ENCODE results near the gene SPINT1. TPM values are rescaled to one million over a fixed set of nuclear protein-coding genes. Genes with fewer than 3 reads are reported as not detected.

Gene SPINT1, protein sequence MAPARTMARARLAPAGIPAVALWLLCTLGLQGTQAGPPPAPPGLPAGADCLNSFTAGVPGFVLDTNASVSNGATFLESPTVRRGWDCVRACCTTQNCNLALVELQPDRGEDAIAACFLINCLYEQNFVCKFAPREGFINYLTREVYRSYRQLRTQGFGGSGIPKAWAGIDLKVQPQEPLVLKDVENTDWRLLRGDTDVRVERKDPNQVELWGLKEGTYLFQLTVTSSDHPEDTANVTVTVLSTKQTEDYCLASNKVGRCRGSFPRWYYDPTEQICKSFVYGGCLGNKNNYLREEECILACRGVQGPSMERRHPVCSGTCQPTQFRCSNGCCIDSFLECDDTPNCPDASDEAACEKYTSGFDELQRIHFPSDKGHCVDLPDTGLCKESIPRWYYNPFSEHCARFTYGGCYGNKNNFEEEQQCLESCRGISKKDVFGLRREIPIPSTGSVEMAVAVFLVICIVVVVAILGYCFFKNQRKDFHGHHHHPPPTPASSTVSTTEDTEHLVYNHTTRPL
- total RNA-seq (1 to 10 TPM; 3.8 to 4.0 TPM), polyA plus RNA-seq (1 to 10 TPM; 4.0 to 5.3 TPM)

DNA sequence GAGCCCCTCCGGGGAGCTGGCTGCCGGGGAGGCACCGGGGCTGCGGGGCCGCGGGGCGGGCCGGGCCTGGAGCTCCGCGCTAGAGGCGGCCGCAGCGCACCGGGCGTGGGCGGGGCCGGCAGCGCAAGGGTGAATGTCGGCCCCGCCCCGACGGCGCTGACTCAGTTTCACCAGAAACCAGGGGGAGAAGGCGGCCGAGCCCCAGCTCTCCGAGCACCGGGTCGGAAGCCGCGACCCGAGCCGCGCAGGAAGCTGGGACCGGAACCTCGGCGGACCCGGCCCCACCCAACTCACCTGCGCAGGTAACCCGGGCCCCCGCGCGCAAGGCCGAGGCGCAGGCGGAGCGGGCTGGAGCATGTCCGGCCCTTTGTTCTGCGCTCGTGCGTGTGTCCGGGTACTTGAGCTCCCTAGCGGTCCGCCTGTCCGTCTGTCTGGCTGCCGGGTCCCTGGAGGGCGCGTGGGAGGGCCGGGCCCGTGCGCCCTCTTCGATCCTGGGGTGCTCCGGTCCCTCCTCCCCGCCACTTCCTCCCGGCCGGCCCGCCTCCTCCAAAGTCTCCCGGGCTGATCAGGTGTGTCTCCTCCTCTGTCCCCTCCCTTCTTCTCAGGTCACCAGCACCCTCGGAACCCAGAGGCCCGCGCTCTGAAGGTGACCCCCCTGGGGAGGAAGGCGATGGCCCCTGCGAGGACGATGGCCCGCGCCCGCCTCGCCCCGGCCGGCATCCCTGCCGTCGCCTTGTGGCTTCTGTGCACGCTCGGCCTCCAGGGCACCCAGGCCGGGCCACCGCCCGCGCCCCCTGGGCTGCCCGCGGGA lies at the start of gene SPINT1:
SPINT1 (plus strand) TSS at position 164 of the 811 bp plus-strand sequence; CDS start at position 671, 507 bp downstream.
- peak within 1 kb of the TSS; percentile 13 to 85 (median 62) for H3K27ac Mint-ChIP-seq
- no peaks in the 10 kb centered on the region for H3K9me3 Mint-ChIP-seq
- ChIA-PET POLR2A (ENCODE audit: partially characterized antibody) (interaction anchor here (0.6 to 2.1 kb wide), 5 partner anchors 11 to 387 kb away, joined by 3 to 8 read pairs (median 3); partner anchors contain the start of genes CHP1, DNAJC17, EXD1 and GCHFR), CTCF (ENCODE audit: partially characterized antibody) (interaction anchor here (1.2 to 3.2 kb wide), 4 partner anchors 14 to 51 kb away, joined by 3 to 24 read pairs (median 3); no protein-coding TSS in a partner anchor)
- no peaks in the 10 kb centered on the region for H3K36me3 ChIP-seq (ENCODE audit: insufficient read depth, low read length)
- peaks cover 12 to 39% (median 23%) of the 10 kb centered on the region in 4 donors for H3K4me1 Mint-ChIP-seq
- peaks cover 35% of the 10 kb centered on the region for H3K4me1 ChIP-seq (ENCODE audit: insufficient read depth, low read length)
- peak within 1 kb of the TSS; percentile 42 to 63 for H3K4me3 ChIP-seq (ENCODE audit: low read length in 2 of 2)
- peaks cover 0 to 3% of the 10 kb centered on the region in 2 donors for H3K36me3 Mint-ChIP-seq
- DNase-seq: peak; percentile 22 to 44 (median 28)
- peak within 1 kb of the TSS; percentile 84 to 90 (median 86) for H3K4me3 Mint-ChIP-seq
- no peaks in the 10 kb centered on the region for H3K9me3 ChIP-seq (ENCODE audit: control insufficient read depth in 1 of 2, low read length in 2 of 2)
- intact Hi-C loops (cut with micrococcal nuclease): no loop called here
- H3K27ac ChIP-seq (ENCODE audit: low read depth, low read length): no peak within 1 kb of the TSS
- no peaks in the 10 kb centered on the region for H3K27me3 ChIP-seq (ENCODE audit: insufficient read depth, low read length)
- peaks cover 0 to 2% of the 10 kb centered on the region in 2 donors for H3K27me3 Mint-ChIP-seq

DNA sequence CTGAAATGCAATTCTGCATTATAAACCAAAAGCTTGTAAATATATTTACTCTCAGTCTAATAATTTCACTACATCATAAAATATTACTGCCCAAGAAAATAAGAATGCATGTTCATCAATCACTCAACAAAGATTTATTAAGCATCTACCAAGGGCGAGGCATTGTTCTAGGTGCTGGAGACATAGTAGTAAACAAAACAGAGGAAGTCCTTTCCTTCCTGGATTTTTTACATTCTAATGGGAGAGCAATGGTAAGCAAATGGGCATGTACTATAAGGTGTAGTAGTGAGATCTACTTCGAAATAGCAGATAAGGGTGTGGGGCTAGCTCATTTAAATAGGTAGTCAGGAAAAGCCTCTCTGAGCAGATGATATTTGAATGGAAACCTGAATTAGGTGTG lies 47.8 kb upstream of the SPINT1 start:
- no peaks in the 10 kb centered on the region for H3K4me1 ChIP-seq (ENCODE audit: insufficient read depth, low read length)
- H3K9me3 ChIP-seq (ENCODE audit: control insufficient read depth in 1 of 2, low read length in 2 of 2): no peaks in the 10 kb centered on the region
- H3K27ac Mint-ChIP-seq: peak overlapping the region in 1 of 7 donors; percentile 63
- no peak overlapping the region for H3K27ac ChIP-seq (ENCODE audit: low read depth, low read length)
- no peaks in the 10 kb centered on the region for H3K9me3 Mint-ChIP-seq
- peaks cover 26 to 27% of the 10 kb centered on the region in 2 donors for H3K36me3 Mint-ChIP-seq
- no peak for DNase-seq
- ChIA-PET CTCF (ENCODE audit: partially characterized antibody) (interaction anchor here (0.6 to 2.0 kb wide), 4 partner anchors 10 to 223 kb away, joined by 3 to 5 read pairs (median 4); no protein-coding TSS in a partner anchor), POLR2A (ENCODE audit: partially characterized antibody) (no interaction called here)
- H3K4me3 Mint-ChIP-seq: no peak overlapping the region
- intact Hi-C loops (cut with micrococcal nuclease): no loop called here
- H3K4me1 Mint-ChIP-seq: peaks cover 14 to 33% (median 23%) of the 10 kb centered on the region in 4 donors
- peaks cover 8% of the 10 kb centered on the region for H3K36me3 ChIP-seq (ENCODE audit: insufficient read depth, low read length)
- no peaks in the 10 kb centered on the region for H3K27me3 Mint-ChIP-seq
- H3K27me3 ChIP-seq (ENCODE audit: insufficient read depth, low read length): no peaks in the 10 kb centered on the region
- no peak overlapping the region for H3K4me3 ChIP-seq (ENCODE audit: low read length in 2 of 2)

DNA sequence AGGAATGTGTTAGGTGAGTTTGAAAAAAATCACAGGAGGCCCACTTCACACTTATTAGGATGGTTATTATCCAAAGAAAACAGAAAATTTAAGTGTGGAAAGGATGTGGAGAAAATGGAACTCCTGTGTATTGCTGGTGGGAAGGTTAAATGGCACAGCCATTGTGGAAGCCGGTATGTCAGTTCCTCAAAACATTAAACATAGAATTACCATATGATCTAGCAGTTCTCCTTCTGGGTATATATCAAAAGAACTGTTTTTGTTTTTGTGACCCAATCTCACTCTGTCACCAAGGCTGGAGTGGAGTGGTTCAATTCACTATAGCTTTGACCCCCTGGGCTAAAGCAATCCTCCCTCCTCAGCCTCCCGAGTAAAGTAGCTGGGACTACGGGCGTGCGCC lies 47.3 kb upstream of the SPINT1 start:
- Histone ChIP-seq H3K4me1 (ENCODE audit: insufficient read depth, low read length) (no peaks in the 10 kb centered on the region), H3K27me3 (ENCODE audit: insufficient read depth, low read length) (no peaks in the 10 kb centered on the region), H3K4me3 (ENCODE audit: low read length in 2 of 2) (no peak overlapping the region), H3K27ac (ENCODE audit: low read depth, low read length) (no peak overlapping the region), H3K9me3 (ENCODE audit: control insufficient read depth in 1 of 2, low read length in 2 of 2) (no peaks in the 10 kb centered on the region), H3K36me3 (ENCODE audit: insufficient read depth, low read length) (peaks cover 9% of the 10 kb centered on the region)
- Mint-ChIP-seq H3K27ac (no peak overlapping the region), H3K27me3 (no peaks in the 10 kb centered on the region), H3K9me3 (no peaks in the 10 kb centered on the region), H3K36me3 (peaks cover 28 to 29% of the 10 kb centered on the region in 2 donors), H3K4me3 (no peak overlapping the region), H3K4me1 (peaks cover 15 to 33% (median 25%) of the 10 kb centered on the region in 4 donors)
- ChIA-PET POLR2A (ENCODE audit: partially characterized antibody) (interaction anchor here (0.6 to 0.9 kb wide), 2 partner anchors 9 to 269 kb away, joined by 3 to 4 read pairs; no protein-coding TSS in a partner anchor), CTCF (ENCODE audit: partially characterized antibody) (interaction anchor here (0.6 to 1.4 kb wide), 3 partner anchors 10 to 224 kb away, joined by 3 to 5 read pairs (median 3); no protein-coding TSS in a partner anchor)
- DNase-seq: no peak
- intact Hi-C loops (cut with micrococcal nuclease): no loop called here

DNA sequence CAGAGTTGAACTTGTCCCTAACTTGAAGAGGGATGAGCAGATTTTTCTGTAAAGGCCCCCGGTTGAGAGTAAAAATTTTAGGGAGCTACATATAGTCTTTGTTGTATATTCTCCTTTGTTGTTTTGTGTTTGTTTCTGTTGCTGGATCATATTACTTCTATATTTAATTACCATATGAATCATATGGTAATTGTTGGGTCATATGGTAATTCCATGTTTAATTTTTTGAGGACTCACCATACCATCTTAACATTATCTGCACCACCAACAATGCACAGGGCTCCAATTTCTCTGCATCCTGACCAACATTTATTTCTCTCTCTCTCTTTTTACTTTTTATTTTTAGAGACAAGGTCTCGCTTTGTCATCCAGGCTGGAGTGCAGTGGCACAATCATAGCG lies 44.3 kb upstream of the SPINT1 start:
- Mint-ChIP-seq H3K4me3 (no peak overlapping the region), H3K4me1 (peaks cover 20 to 38% (median 23%) of the 10 kb centered on the region in 4 donors), H3K27me3 (no peaks in the 10 kb centered on the region), H3K36me3 (peaks cover 28 to 31% of the 10 kb centered on the region in 2 donors), H3K9me3 (no peaks in the 10 kb centered on the region), H3K27ac (peak overlapping the region in 1 of 7 donors; percentile 13)
- peaks cover 3% of the 10 kb centered on the region for H3K36me3 ChIP-seq (ENCODE audit: insufficient read depth, low read length)
- ChIA-PET CTCF (ENCODE audit: partially characterized antibody) (no interaction called here), POLR2A (ENCODE audit: partially characterized antibody) (no interaction called here)
- no peak for DNase-seq
- no peak overlapping the region for H3K27ac ChIP-seq (ENCODE audit: low read depth, low read length)
- H3K4me3 ChIP-seq (ENCODE audit: low read length in 2 of 2): no peak overlapping the region
- H3K4me1 ChIP-seq (ENCODE audit: insufficient read depth, low read length): no peaks in the 10 kb centered on the region
- H3K27me3 ChIP-seq (ENCODE audit: insufficient read depth, low read length): no peaks in the 10 kb centered on the region
- intact Hi-C loops (cut with micrococcal nuclease): no loop called here
- H3K9me3 ChIP-seq (ENCODE audit: control insufficient read depth in 1 of 2, low read length in 2 of 2): no peaks in the 10 kb centered on the region

DNA sequence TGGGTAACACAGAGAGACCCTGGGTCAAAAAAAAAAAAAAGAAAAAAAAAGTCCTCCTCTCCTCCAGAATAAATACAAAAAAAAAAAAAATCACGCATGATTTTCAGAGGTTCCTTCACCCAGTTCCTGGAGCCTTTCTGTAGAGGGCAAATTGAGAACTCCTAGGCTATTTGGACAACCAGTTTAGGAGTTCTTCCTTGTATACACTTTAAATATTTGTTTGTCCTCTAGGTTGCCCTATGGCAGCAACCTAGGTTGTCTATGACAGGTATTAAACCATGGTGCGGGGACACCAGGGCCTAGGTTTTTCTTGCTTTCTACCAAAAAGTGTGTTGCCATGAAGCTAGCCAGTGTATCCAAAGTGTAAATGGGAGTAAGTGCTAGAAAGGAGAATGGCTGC lies 40.8 kb upstream of the SPINT1 start:
- Histone ChIP-seq H3K4me3 (ENCODE audit: low read length in 2 of 2) (no peak overlapping the region), H3K4me1 (ENCODE audit: insufficient read depth, low read length) (peaks cover 15% of the 10 kb centered on the region), H3K27ac (ENCODE audit: low read depth, low read length) (no peak overlapping the region), H3K9me3 (ENCODE audit: control insufficient read depth in 1 of 2, low read length in 2 of 2) (no peaks in the 10 kb centered on the region), H3K36me3 (ENCODE audit: insufficient read depth, low read length) (peaks cover 3% of the 10 kb centered on the region), H3K27me3 (ENCODE audit: insufficient read depth, low read length) (no peaks in the 10 kb centered on the region)
- H3K36me3 Mint-ChIP-seq: peaks cover 29 to 32% of the 10 kb centered on the region in 2 donors
- H3K27ac Mint-ChIP-seq: no peak overlapping the region
- H3K4me3 Mint-ChIP-seq: no peak overlapping the region
- ChIA-PET POLR2A (ENCODE audit: partially characterized antibody) (no interaction called here), CTCF (ENCODE audit: partially characterized antibody) (interaction anchor here (0.8 to 1.9 kb wide), 2 partner anchors 10 to 20 kb away, joined by 4 to 6 read pairs; no protein-coding TSS in a partner anchor)
- no peaks in the 10 kb centered on the region for H3K9me3 Mint-ChIP-seq
- peaks cover 23 to 47% (median 27%) of the 10 kb centered on the region in 4 donors for H3K4me1 Mint-ChIP-seq
- no peaks in the 10 kb centered on the region for H3K27me3 Mint-ChIP-seq
- intact Hi-C loops (cut with micrococcal nuclease): no loop called here
- no peak for DNase-seq

DNA sequence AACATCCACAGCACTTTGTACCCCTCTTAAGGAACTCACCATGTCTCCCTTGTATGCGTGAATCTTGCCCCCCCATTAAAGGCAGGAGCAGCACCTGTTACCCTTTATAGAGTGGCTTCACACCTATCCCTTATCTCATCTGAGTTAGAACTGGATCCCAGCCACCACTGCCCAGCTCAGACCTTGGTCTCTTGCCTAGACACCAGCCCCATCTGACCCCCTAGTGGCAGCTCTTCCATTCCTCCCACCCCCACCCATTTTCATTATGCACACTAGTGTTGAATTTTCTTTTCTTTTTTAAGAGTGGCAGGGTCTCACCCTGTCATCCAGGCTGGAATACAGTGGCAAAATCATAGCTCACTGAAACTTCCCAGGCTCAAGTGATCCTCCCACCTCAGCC lies 40.2 kb upstream of the SPINT1 start:
- ChIA-PET CTCF (ENCODE audit: partially characterized antibody) (interaction anchor here (1.9 kb wide), 1 partner anchor 11 kb away, joined by 6 read pairs; no protein-coding TSS in a partner anchor), POLR2A (ENCODE audit: partially characterized antibody) (interaction anchor here (0.6 kb wide), 1 partner anchor 529 kb away, joined by 3 read pairs; the partner anchor contains the start of genes NUSAP1 and OIP5)
- Histone ChIP-seq H3K36me3 (ENCODE audit: insufficient read depth, low read length) (peaks cover 3% of the 10 kb centered on the region), H3K4me3 (ENCODE audit: low read length in 2 of 2) (no peak overlapping the region), H3K27ac (ENCODE audit: low read depth, low read length) (no peak overlapping the region), H3K27me3 (ENCODE audit: insufficient read depth, low read length) (no peaks in the 10 kb centered on the region), H3K9me3 (ENCODE audit: control insufficient read depth in 1 of 2, low read length in 2 of 2) (no peaks in the 10 kb centered on the region), H3K4me1 (ENCODE audit: insufficient read depth, low read length) (peaks cover 20% of the 10 kb centered on the region)
- peaks cover 23 to 26% of the 10 kb centered on the region in 2 donors for H3K36me3 Mint-ChIP-seq
- H3K27ac Mint-ChIP-seq: peak overlapping the region in 1 of 7 donors; percentile 63
- H3K9me3 Mint-ChIP-seq: no peaks in the 10 kb centered on the region
- intact Hi-C loops (cut with micrococcal nuclease): no loop called here
- DNase-seq: no peak
- peaks cover 21 to 47% (median 26%) of the 10 kb centered on the region in 4 donors for H3K4me1 Mint-ChIP-seq
- no peak overlapping the region for H3K4me3 Mint-ChIP-seq
- no peaks in the 10 kb centered on the region for H3K27me3 Mint-ChIP-seq
